ENCODE measurements around the gene DTNBP1.
"Not testable (repeated sequence)": the region's sequence is repeated elsewhere in the genome, so short reads cannot be mapped to it uniquely, and the experiment has no call there.

Gene DTNBP1

GRCh38 chr6:15666896-15667295 lies 4.1 kb upstream of the DTNBP1 start:
- DNase-seq = not testable (repeated sequence)

GRCh38 chr6:15665237-15665636 lies 2.4 kb upstream of the DTNBP1 start:
- DNase-seq = no peak

- no peak for DNase-seq
Observed at GRCh38 chr6:15663130-15663871, 473 bp upstream of the DTNBP1 start.

- no peak for DNase-seq
Observed at GRCh38 chr6:15661853-15662325, 939 bp downstream of the DTNBP1 start.

- no peak for DNase-seq
Observed at GRCh38 chr6:15659181-15659580, 3.6 kb downstream of the DTNBP1 start.

- DNase-seq = no peak
Observed at GRCh38 chr6:15658181-15658744, 4.6 kb downstream of the DTNBP1 start.

- DNase-seq = no peak
Observed at GRCh38 chr6:15657290-15657689, 5.5 kb downstream of the DTNBP1 start.

GRCh38 chr6:15656145-15656544 lies 6.7 kb downstream of the DTNBP1 start:
- no peak for DNase-seq

GRCh38 chr6:15654250-15654649 lies 8.6 kb downstream of the DTNBP1 start:
- DNase-seq = no peak

- DNase-seq = no peak
Observed at GRCh38 chr6:15653581-15653980, 9.2 kb downstream of the DTNBP1 start.

- not testable (repeated sequence) for DNase-seq
Observed at GRCh38 chr6:15650004-15650559, 12.7 kb downstream of the DTNBP1 start.

GRCh38 chr6:15644904-15645303 lies 17.9 kb downstream of the DTNBP1 start:
- no peak for DNase-seq

GRCh38 chr6:15643542-15643941 lies 19.3 kb downstream of the DTNBP1 start:
- no peak for DNase-seq

GRCh38 chr6:15642276-15642675 lies 20.6 kb downstream of the DTNBP1 start:
- no peak for DNase-seq

- no peak for DNase-seq
Observed at GRCh38 chr6:15638373-15638772, 24.5 kb downstream of the DTNBP1 start.

- DNase-seq = no peak
Observed at GRCh38 chr6:15631432-15631831, 31.4 kb downstream of the DTNBP1 start.

GRCh38 chr6:15630202-15630601 lies 32.6 kb downstream of the DTNBP1 start:
- no peak for DNase-seq

GRCh38 chr6:15629487-15629886 lies 33.3 kb downstream of the DTNBP1 start:
- DNase-seq = no peak

- DNase-seq = no peak
Observed at GRCh38 chr6:15628499-15629131, 34.2 kb downstream of the DTNBP1 start.

GRCh38 chr6:15627821-15628220 lies 35.0 kb downstream of the DTNBP1 start:
- DNase-seq = no peak

GRCh38 chr6:15626878-15627674 lies 35.8 kb downstream of the DTNBP1 start:
- DNase-seq = no peak

GRCh38 chr6:15626160-15626559 lies 36.7 kb downstream of the DTNBP1 start:
- DNase-seq = no peak
